SK-N-SH treated with all-trans-retinoic acid at 6 μM for 48 hours (cell line): ENCODE data around the gene PHGDH.

Experiments used
- ATAC-seq: fragments of 200-7000 bp; cut with Tn5 transposase; 3 replicates; pipeline ENCODE4 v1.9.1; 2020; ENCODE audit warnings: mild to moderate bottlenecking, moderate library complexity
- ARNTL ChIP-seq: fragments of 450-650 bp; formaldehyde crosslinking; IDR thresholded peaks from 2 replicates; pipeline ENCODE4 v1.5.0; 2020; ENCODE audit warnings: low read depth, mild to moderate bottlenecking, moderate library complexity, borderline replicate concordance
- CSDC2 ChIP-seq: fragments of 250-450 bp; sonication (Bioruptor Pico); IDR thresholded peaks from 2 replicates; pipeline ENCODE4 v1.5.0; 2020; ENCODE audit warnings: mild to moderate bottlenecking, moderate library complexity
- GLIS3 ChIP-seq: fragments of 250-450 bp; sonication (Bioruptor Pico); IDR thresholded peaks from 2 replicates; pipeline ENCODE4 v1.5.0; 2020; ENCODE audit warnings: mild to moderate bottlenecking, moderate library complexity
- ISL1 ChIP-seq: fragments of 250-450 bp; sonication (Bioruptor Pico); IDR thresholded peaks from 2 replicates; pipeline ENCODE4 v2.1.2; 2022; ENCODE audit warnings: mild to moderate bottlenecking, moderate library complexity
- OSR1 ChIP-seq: fragments of 250-450 bp; sonication (Bioruptor Pico); IDR thresholded peaks from 2 replicates; pipeline ENCODE4 v1.8.0; 2022; ENCODE audit warnings: moderate library complexity, mild to moderate bottlenecking, inconsistent platforms
- PPARA ChIP-seq: fragments of 250-450 bp; sonication (Bioruptor Pico); IDR thresholded peaks from 2 replicates; pipeline ENCODE4 v1.5.0; 2020; ENCODE audit warnings: mild to moderate bottlenecking, borderline replicate concordance
- RARB ChIP-seq: fragments of 250-450 bp; sonication (Bioruptor Pico); IDR thresholded peaks from 2 replicates; pipeline ENCODE4 v1.8.0; 2021; ENCODE audit warnings: mild to moderate bottlenecking, moderate library complexity
- TCF4 ChIP-seq: fragments of 250-450 bp; sonication (Bioruptor Pico); IDR thresholded peaks from 2 replicates; pipeline ENCODE4 v1.8.0; 2021; ENCODE audit warnings: mild to moderate bottlenecking, moderate library complexity, borderline replicate concordance
- TOX ChIP-seq: fragments of 250-450 bp; sonication (Bioruptor Pico); IDR thresholded peaks from 2 replicates; pipeline ENCODE4 v1.8.0; 2021; ENCODE audit warnings: mild to moderate bottlenecking, moderate library complexity, borderline replicate concordance
- ZC3H10 ChIP-seq: fragments of 250-450 bp; sonication (Bioruptor Pico); IDR thresholded peaks from 2 replicates; pipeline ENCODE4 v1.5.1; 2021; ENCODE audit warnings: mild to moderate bottlenecking, moderate library complexity
- ZFP3 ChIP-seq: fragments of 250-450 bp; sonication (Bioruptor Pico); IDR thresholded peaks from 2 replicates; pipeline ENCODE4 v1.5.0; 2020; ENCODE audit warnings: mild to moderate bottlenecking, moderate library complexity
- ZFP30 ChIP-seq: fragments of 450-650 bp; formaldehyde crosslinking; IDR thresholded peaks from 2 replicates; pipeline ENCODE4 v1.5.0; 2022; ENCODE audit warnings: mild to moderate bottlenecking, moderate library complexity
- ZNF565 ChIP-seq: fragments of 450-650 bp; formaldehyde crosslinking; conservative IDR thresholded peaks from 2 replicates; pipeline ENCODE4 v1.5.0; 2020; ENCODE audit warnings: low read depth, mild to moderate bottlenecking, moderate library complexity
- ZNF70 ChIP-seq: fragments of 450-650 bp; formaldehyde crosslinking; IDR thresholded peaks from 2 replicates; pipeline ENCODE4 v1.5.0; 2020; ENCODE audit warnings: mild to moderate bottlenecking, moderate library complexity
- ZNF8 ChIP-seq: fragments of 450-650 bp; formaldehyde crosslinking; IDR thresholded peaks from 2 replicates; pipeline ENCODE4 v1.5.0; 2020; ENCODE audit warnings: mild to moderate bottlenecking, moderate library complexity
- TF ChIP-seq, protein P1 (sequence below): fragments of 250-450 bp; sonication (Bioruptor Pico); IDR thresholded peaks from 2 replicates; pipeline ENCODE4 v1.8.0; 2021; ENCODE audit warnings: low read depth, mild to moderate bottlenecking, moderate library complexity, borderline replicate concordance
- TF ChIP-seq, protein P2 (sequence below): fragments of 250-450 bp; sonication (Bioruptor Pico); IDR thresholded peaks from 2 replicates; pipeline ENCODE4 v1.5.0; 2020; ENCODE audit warnings: mild to moderate bottlenecking, moderate library complexity

Gene PHGDH

DNA sequence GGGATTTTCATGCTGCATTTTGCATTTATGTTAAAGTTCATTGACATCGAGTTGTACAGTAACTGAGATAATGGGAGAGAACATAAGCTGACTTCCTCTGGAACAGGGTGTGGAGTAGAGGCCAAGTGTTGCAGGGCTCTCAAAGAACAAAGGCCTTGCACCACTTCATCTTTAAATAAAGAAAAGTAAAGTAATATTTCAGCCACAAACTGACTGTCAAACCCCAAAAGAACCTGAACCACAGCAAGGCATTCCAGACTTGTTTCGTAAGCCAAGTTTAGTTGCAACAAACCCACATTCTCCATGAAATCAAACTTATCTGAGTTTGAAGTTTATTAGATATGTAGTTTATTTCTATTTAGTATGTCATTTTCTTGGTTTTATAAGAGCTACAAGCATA, 76.0 kb downstream of the PHGDH start:
- no peak for ATAC-seq
- TF ChIP-seq ZNF70 (CRISPR knock-in tag) (no peak), ZC3H10 (no peak), OSR1 (CRISPR knock-in tag) (no peak), CSDC2 (CRISPR knock-in tag) (no peak), TCF4 (CRISPR knock-in tag) (no peak), ZNF565 (CRISPR knock-in tag) (no peak), ZFP30 (CRISPR knock-in tag) (no peak), ZFP3 (CRISPR knock-in tag) (no peak), RARB (CRISPR knock-in tag) (no peak), PPARA (no peak), TOX (CRISPR knock-in tag) (no peak), GLIS3 (CRISPR knock-in tag) (no peak), ARNTL (CRISPR knock-in tag) (no peak)
- TF ChIP-seq, protein P1, sequence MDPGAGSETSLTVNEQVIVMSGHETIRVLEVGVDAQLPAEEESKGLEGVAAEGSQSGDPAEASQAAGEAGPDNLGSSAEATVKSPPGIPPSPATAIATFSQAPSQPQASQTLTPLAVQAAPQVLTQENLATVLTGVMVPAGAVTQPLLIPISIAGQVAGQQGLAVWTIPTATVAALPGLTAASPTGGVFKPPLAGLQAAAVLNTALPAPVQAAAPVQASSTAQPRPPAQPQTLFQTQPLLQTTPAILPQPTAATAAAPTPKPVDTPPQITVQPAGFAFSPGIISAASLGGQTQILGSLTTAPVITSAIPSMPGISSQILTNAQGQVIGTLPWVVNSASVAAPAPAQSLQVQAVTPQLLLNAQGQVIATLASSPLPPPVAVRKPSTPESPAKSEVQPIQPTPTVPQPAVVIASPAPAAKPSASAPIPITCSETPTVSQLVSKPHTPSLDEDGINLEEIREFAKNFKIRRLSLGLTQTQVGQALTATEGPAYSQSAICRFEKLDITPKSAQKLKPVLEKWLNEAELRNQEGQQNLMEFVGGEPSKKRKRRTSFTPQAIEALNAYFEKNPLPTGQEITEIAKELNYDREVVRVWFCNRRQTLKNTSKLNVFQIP (CRISPR knock-in tag) = no peak
- TF ChIP-seq, protein P2, sequence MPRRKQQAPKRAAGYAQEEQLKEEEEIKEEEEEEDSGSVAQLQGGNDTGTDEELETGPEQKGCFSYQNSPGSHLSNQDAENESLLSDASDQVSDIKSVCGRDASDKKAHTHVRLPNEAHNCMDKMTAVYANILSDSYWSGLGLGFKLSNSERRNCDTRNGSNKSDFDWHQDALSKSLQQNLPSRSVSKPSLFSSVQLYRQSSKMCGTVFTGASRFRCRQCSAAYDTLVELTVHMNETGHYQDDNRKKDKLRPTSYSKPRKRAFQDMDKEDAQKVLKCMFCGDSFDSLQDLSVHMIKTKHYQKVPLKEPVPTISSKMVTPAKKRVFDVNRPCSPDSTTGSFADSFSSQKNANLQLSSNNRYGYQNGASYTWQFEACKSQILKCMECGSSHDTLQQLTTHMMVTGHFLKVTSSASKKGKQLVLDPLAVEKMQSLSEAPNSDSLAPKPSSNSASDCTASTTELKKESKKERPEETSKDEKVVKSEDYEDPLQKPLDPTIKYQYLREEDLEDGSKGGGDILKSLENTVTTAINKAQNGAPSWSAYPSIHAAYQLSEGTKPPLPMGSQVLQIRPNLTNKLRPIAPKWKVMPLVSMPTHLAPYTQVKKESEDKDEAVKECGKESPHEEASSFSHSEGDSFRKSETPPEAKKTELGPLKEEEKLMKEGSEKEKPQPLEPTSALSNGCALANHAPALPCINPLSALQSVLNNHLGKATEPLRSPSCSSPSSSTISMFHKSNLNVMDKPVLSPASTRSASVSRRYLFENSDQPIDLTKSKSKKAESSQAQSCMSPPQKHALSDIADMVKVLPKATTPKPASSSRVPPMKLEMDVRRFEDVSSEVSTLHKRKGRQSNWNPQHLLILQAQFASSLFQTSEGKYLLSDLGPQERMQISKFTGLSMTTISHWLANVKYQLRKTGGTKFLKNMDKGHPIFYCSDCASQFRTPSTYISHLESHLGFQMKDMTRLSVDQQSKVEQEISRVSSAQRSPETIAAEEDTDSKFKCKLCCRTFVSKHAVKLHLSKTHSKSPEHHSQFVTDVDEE (CRISPR knock-in tag) = no peak

DNA sequence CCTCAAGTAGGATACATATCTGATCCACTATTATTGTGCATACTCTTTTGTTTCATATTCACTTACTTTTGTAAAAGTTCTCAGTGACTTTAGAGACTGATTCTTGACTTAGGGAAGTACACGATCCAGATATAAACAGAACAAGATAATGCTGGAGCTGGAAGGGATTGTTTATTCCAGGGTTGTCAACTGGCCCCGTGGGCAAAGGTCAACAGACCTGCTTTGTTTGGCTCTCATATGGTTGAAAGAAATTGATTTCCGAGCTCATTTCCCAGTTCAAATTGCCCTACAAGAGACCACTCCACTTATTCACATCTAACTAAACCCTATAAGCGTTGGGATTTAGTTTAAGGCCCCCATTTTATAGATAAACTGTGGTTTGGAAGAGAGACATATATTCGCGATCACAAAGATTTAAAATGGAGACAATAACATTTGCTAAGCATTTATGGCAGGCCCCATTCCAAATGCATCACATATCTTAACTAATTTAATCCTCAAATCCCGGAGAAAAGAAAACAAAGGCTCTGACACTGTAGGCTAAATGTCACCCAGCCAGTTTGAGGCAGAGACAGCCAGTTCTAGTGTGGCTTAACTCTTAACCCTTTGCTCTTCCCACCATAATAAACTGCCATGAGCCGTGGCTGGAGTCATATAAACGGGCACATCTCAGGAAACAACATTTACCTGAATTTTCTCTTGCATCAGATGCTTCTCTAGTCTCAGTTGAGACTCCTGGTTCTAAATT, 78.9 kb downstream of the PHGDH start:
- TF ChIP-seq ZNF8 (CRISPR knock-in tag) (no peak), ZNF565 (CRISPR knock-in tag) (no peak), TCF4 (CRISPR knock-in tag) (no peak), TOX (CRISPR knock-in tag) (no peak), RARB (CRISPR knock-in tag) (no peak)
- no peak for ATAC-seq

DNA sequence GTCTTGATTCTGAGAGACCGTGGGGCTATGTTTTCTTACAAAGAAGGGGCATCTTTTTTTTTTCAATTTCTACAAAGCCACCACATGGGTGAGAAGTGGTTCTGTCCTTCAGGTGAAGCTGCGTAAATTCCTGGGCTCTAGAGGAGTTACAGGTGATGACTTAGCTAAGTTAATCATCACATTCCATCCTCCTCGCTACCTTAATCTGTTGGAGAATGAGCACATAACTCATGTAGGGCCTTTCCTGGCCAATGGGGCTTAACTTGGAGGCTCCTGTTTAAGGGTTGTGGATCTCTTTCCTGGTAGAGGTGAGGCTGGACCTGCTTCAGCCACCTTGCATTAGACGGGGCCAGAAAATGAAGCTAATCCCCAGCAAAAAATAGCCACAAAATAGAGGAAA, 79.6 kb downstream of the PHGDH start:
- ATAC-seq = no peak
- no peak for TF ChIP-seq OSR1 (CRISPR knock-in tag)
- TF ChIP-seq ISL1 (CRISPR knock-in tag) = no peak
- TF ChIP-seq CSDC2 (CRISPR knock-in tag) = no peak
- TF ChIP-seq PPARA = no peak
- no peak for TF ChIP-seq ZFP3 (CRISPR knock-in tag)
- no peak for TF ChIP-seq ZNF565 (CRISPR knock-in tag)
- TF ChIP-seq, protein P1 (CRISPR knock-in tag) = no peak
